Liver (tissue), 9 donors: ENCODE data around the gene LAMB4. TPM values are rescaled to one million over a fixed set of nuclear protein-coding genes. Genes with fewer than 3 reads are reported as not detected.

Experiments
- DNase-seq: peaks from one replicate; pipeline ENCODE4 v3.0.0-alpha.2; 2017; ENCODE audit warnings: low spot score
- H3K27ac ChIP-seq, 2 donors: one replicate each; pipeline ENCODE4 v1.7.0; 2013; ENCODE audit warnings: inconsistent platforms in 2 of 2, low read length in 2 of 2, control low read depth in 1 of 2, low read depth in 1 of 2, mild to moderate bottlenecking in 1 of 2
- H3K27me3 ChIP-seq, 4 donors: one replicate each; pipeline versions ENCODE4 v1.6.1 to v1.7.0; 2013; ENCODE audit warnings: low read length in 3 of 4, inconsistent platforms in 1 of 4, mild to moderate bottlenecking in 1 of 4, moderate library complexity in 1 of 4; ENCODE audit not compliant: control insufficient read depth in 4 of 4, insufficient read depth in 4 of 4
- H3K36me3 ChIP-seq, 4 donors: one replicate each; pipeline versions ENCODE4 v1.6.1 to v1.7.0; 2013; ENCODE audit warnings: low read length in 3 of 4, mild to moderate bottlenecking in 3 of 4, low read depth in 1 of 4, moderate library complexity in 1 of 4; ENCODE audit not compliant: control insufficient read depth in 4 of 4, insufficient read depth in 3 of 4
- H3K4me1 ChIP-seq, 4 donors: one replicate each; pipeline versions ENCODE4 v1.6.1 to v1.7.0; 2013; ENCODE audit warnings: low read length in 3 of 4, mild to moderate bottlenecking in 3 of 4, moderate library complexity in 1 of 4; ENCODE audit not compliant: control insufficient read depth in 4 of 4, insufficient read depth in 4 of 4
- H3K4me3 ChIP-seq, 3 donors: one replicate each; pipeline versions ENCODE4 v1.6.1 to v1.7.0; 2013; ENCODE audit warnings: low read length in 3 of 3, control low read depth in 1 of 3, low read depth in 1 of 3, mild to moderate bottlenecking in 1 of 3
- H3K9ac ChIP-seq, 2 donors: one replicate each; pipeline ENCODE4 v1.7.0; 2013; ENCODE audit warnings: low read length in 2 of 2, mild to moderate bottlenecking in 2 of 2, moderate library complexity in 2 of 2, control low read depth in 1 of 2, low read depth in 1 of 2
- H3K9me3 ChIP-seq, 4 donors: one replicate each; pipeline versions ENCODE4 v1.6.1 to v1.7.0; 2013; ENCODE audit warnings: low read length in 3 of 4; ENCODE audit not compliant: control insufficient read depth in 4 of 4
- ATF3 ChIP-seq: IDR thresholded peaks from 2 replicates; pipeline ENCODE4 v1.6.1; 2016; ENCODE audit warnings: antibody characterized with exemption
- CTCF ChIP-seq: fragments of 150-350 bp; IDR thresholded peaks from 2 replicates; pipeline ENCODE4 v1.5.1; 2017; ENCODE audit warnings: improper control_type of control experiment, low read depth, low read length; ENCODE audit not compliant: missing input control
- EGR1 ChIP-seq, 2 donors: IDR thresholded peaks; 2 replicates each; pipeline ENCODE4 v1.6.1; 2016 to 2018; ENCODE audit warnings: antibody characterized with exemption in 2 of 2, low read depth in 2 of 2
- FOXA1 ChIP-seq: IDR thresholded peaks from 2 replicates; pipeline ENCODE4 v1.6.1; 2016; ENCODE audit warnings: antibody characterized with exemption
- FOXA2 ChIP-seq: IDR thresholded peaks from 2 replicates; pipeline ENCODE4 v1.6.1; 2016; ENCODE audit warnings: antibody characterized with exemption
- GABPA ChIP-seq, 2 donors: IDR thresholded peaks in 1 of 2; conservative IDR thresholded peaks in 1 of 2; 2 replicates each; pipeline ENCODE4 v1.6.1; 2016; ENCODE audit warnings: antibody characterized with exemption in 2 of 2, mild to moderate bottlenecking in 1 of 2, moderate library complexity in 1 of 2
- HNF4A ChIP-seq, 2 donors: conservative IDR thresholded peaks; 2 replicates each; pipeline ENCODE4 v1.6.1; 2016; ENCODE audit warnings: antibody characterized with exemption in 2 of 2, mild to moderate bottlenecking in 2 of 2
- HNF4G ChIP-seq: IDR thresholded peaks from 2 replicates; pipeline ENCODE4 v1.6.1; 2016; ENCODE audit warnings: antibody characterized with exemption
- JUND ChIP-seq, 2 donors: IDR thresholded peaks; 2 replicates each; pipeline ENCODE4 v1.6.1; 2016; ENCODE audit warnings: antibody characterized with exemption in 2 of 2
- MAX ChIP-seq: IDR thresholded peaks from 2 replicates; pipeline ENCODE4 v1.6.1; 2016; ENCODE audit warnings: antibody characterized with exemption
- NR2F2 ChIP-seq: IDR thresholded peaks from 2 replicates; pipeline ENCODE4 v1.6.1; 2016; ENCODE audit warnings: antibody characterized with exemption
- RAD21 ChIP-seq, 2 donors: IDR thresholded peaks; 2 replicates each; pipeline ENCODE4 v1.6.1; 2016; ENCODE audit warnings: antibody characterized with exemption in 2 of 2, mild to moderate bottlenecking in 2 of 2
- REST ChIP-seq: IDR thresholded peaks from 2 replicates; pipeline ENCODE4 v1.6.1; 2016; ENCODE audit warnings: antibody characterized with exemption, mild to moderate bottlenecking
- RXRA ChIP-seq, 2 donors: IDR thresholded peaks; 2 replicates each; pipeline ENCODE4 v1.6.1; 2017 to 2018; ENCODE audit warnings: antibody characterized with exemption in 2 of 2, mild to moderate bottlenecking in 1 of 2
- SP1 ChIP-seq: IDR thresholded peaks from 2 replicates; pipeline ENCODE4 v1.6.1; 2018; ENCODE audit warnings: antibody characterized with exemption, mild to moderate bottlenecking
- TAF1 ChIP-seq: conservative IDR thresholded peaks from 2 replicates; pipeline ENCODE4 v1.6.1; 2016; ENCODE audit warnings: antibody characterized with exemption, mild to moderate bottlenecking
- YY1 ChIP-seq: IDR thresholded peaks from 2 replicates; pipeline ENCODE4 v1.6.1; 2016; ENCODE audit warnings: antibody characterized with exemption, mild to moderate bottlenecking
- ZBTB33 ChIP-seq: IDR thresholded peaks from 2 replicates; pipeline ENCODE4 v1.6.1; 2016; ENCODE audit warnings: antibody characterized with exemption
- WGBS: extraction: QIAGEN DNeasy Blood & Tissue Kit; methylation state at CpG from one replicate; pipeline ENCODE4 v1.1.7; 2013; 5-methylcytosine and 5-hydroxymethylcytosine counted together
- polyA plus RNA-seq, 2 donors: library from polyadenylated mRNA; stranded (reverse) in 1 of 2; unstranded in 1 of 2; fragments of 200-250 nt in 1 of 2; fragments of >200 nt in 1 of 2; fragmentation: Nextera tagmentation in 1 of 2; extraction: Ambion mirVana in 1 of 2; gene quantifications; one replicate each; pipeline versions ENCODE4 v1.2.1 to v1.2.3, GENCODE V29; 2013 to 2015
- total RNA-seq, 2 donors: library from RNA; depleted of rRNA; stranded (reverse); fragments of >200 nt; gene quantifications; one replicate each; pipeline ENCODE4 v1.2.3, GENCODE V29; 2014
- donor health status: healthy.
- donor health status: healthy.
- donor health status: healthy.
- donor health status: healthy.
- donor health status: healthy.

LAMB4 gene
- total and polyA plus RNA-seq, 4 donors, result under 0.01 to 0.03 TPM; not detected in 2

GRCh38 chr7:108008827-108009226 lies 121.3 kb downstream of the LAMB4 start (continued):
- TF ChIP-seq ZBTB33 (no peak), EGR1 (IDR thresholded peaks at IDR 0.05; ENCODE audit: low read depth in 2 of 2) (no peak), ATF3 (no peak), MAX (no peak), FOXA1 (no peak), NR2F2 (no peak), RXRA (IDR thresholded peaks at IDR 0.05) (no peak), HNF4G (no peak)

- DNase-seq, result no peak
- Histone ChIP-seq H3K4me3 (no peak overlapping the region), H3K9me3 (no peaks in the 10 kb centered on the region), H3K27me3 (no peaks in the 10 kb centered on the region), H3K4me1 (peaks cover 4 to 24% (median 17%) of the 10 kb centered on the region in 4 donors), H3K9ac (no peak overlapping the region), H3K36me3 (no peaks in the 10 kb centered on the region), H3K27ac (no peak overlapping the region)
- no peak for TF ChIP-seq RAD21 (IDR thresholded peaks at IDR 0.05)
- TF ChIP-seq ZBTB33, result no peak
- no peak for TF ChIP-seq FOXA1
- TF ChIP-seq MAX, result no peak
- no peak for TF ChIP-seq JUND (IDR thresholded peaks at IDR 0.05)
- TF ChIP-seq ATF3, result no peak
- TF ChIP-seq FOXA2, result no peak
- no peak for TF ChIP-seq HNF4G
- no peak for TF ChIP-seq CTCF
- no peak for TF ChIP-seq EGR1 (IDR thresholded peaks at IDR 0.05; ENCODE audit: low read depth in 2 of 2)
- TF ChIP-seq RXRA (IDR thresholded peaks at IDR 0.05), result no peak
- TF ChIP-seq GABPA (IDR thresholded peaks at IDR 0.05 in 1 of 2, conservative IDR thresholded peaks at IDR 0.05 in 1 of 2), result no peak
- TF ChIP-seq SP1, result no peak
- TF ChIP-seq YY1, result no peak
- TF ChIP-seq REST, result no peak
- TF ChIP-seq HNF4A (conservative IDR thresholded peaks at IDR 0.05), result no peak
- TF ChIP-seq TAF1, result no peak
- 82% methylated on average over 4 of the region's 4 CpGs for WGBS
Measured at GRCh38 chr7:108008240-108008639, 121.9 kb downstream of the LAMB4 start.
